Vagina (tissue), 2 donors: ENCODE results near the gene PTPRG. TPM values are rescaled to one million over a fixed set of nuclear protein-coding genes. Genes with fewer than 3 reads are reported as not detected.

ENCODE experiments used
- DNase-seq, 2 donors: peaks; one replicate each; pipeline ENCODE4 v3.0.0-alpha.2; 2017; ENCODE audit errors: extremely low spot score in 2 of 2
- H3K27ac ChIP-seq: fragments of 200-600 bp; sonication (generic); one replicate; pipeline ENCODE4 v1.5.1; 2019
- H3K27me3 ChIP-seq: fragments of 200-600 bp; sonication (generic); one replicate; pipeline ENCODE4 v1.5.1; 2019
- H3K36me3 ChIP-seq, 2 donors: fragments of 200-600 bp; sonication (generic); one replicate each; pipeline ENCODE4 v1.5.1; 2017 to 2019
- H3K4me1 ChIP-seq: fragments of 200-600 bp; sonication (generic); one replicate; pipeline ENCODE4 v1.5.1; 2019
- H3K4me3 ChIP-seq, 2 donors: fragments of 200-600 bp; sonication (generic); 1 replicate in 1 of 2; 2 replicates in 1 of 2; pipeline ENCODE4 v1.5.1; 2016 to 2019
- H3K9me3 ChIP-seq: fragments of 200-600 bp; sonication (generic); one replicate; pipeline ENCODE4 v1.5.1; 2019
- POLR2A ChIP-seq, 2 donors: fragments of 450-650 bp; IDR thresholded peaks; one replicate each; pipeline ENCODE4 v1.6.1; 2017; ENCODE audit warnings: antibody characterized with exemption in 2 of 2, mild to moderate bottlenecking in 2 of 2, moderate library complexity in 2 of 2
- POLR2AphosphoS5 ChIP-seq, 2 donors: sonication (generic); formaldehyde crosslinking; IDR thresholded peaks; one replicate each; pipeline ENCODE4 v1.9.0; 2017; ENCODE audit warnings: antibody characterized with exemption in 2 of 2, mild to moderate bottlenecking in 2 of 2, low read depth in 1 of 2; ENCODE audit not compliant: insufficient read depth in 1 of 2
- intact Hi-C: fragments of 100-400 bp; cut with DNase I; formaldehyde crosslinking; loops from one replicate; pipeline ENCODE4 v1.15.1; 2023
- total RNA-seq: library from RNA; depleted of rRNA; stranded (reverse); fragments of >200 nt; gene quantifications from one replicate; pipeline ENCODE4 v1.2.3, GENCODE V29; 2016
- TF ChIP-seq, protein P1 (sequence below), 3 experiments: fragments of 450-650 bp in 2 of 3; fragments of 200-600 bp in 1 of 3; sonication (generic) in 1 of 3; IDR thresholded peaks; one replicate each; pipeline ENCODE4 v1.5.1; 2017 to 2019; ENCODE audit warnings: antibody characterized with exemption in 3 of 3, mild to moderate bottlenecking in 2 of 3, moderate library complexity in 2 of 3

Gene PTPRG
- total RNA-seq, 1 donor from 2014 or later = 47.6 TPM

DNA sequence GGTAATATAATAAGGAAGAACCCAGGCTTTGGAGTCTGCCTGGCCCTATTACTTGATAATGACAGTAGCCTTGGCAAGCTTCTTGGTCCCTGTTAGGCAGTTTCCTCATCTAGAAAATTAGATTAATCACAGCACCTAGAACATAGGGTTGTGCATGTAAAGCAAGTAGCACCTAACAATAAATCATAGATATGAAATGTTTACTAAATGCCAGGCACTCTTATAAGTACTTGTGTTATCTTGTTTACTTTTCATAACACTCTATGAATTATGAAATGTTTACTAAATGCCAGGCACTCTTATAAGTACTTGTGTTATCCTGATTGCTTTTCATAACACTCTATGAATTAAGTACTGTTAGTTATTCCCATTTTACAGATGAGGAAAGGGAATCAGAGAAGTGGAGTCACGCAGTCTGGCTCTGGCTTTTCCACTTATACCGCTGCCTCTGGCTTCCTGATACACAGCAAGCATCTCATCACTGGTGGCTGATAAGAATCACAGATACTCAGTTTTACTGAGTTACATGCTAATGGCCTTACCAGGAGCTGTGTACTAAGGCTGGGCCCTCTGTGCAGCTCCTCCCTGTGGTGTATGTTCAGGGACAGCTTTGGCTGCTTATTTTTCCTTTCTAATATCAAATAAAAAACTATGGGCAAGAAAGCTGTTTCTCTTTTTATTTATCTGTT lies 688.6 kb downstream of the PTPRG start:
- H3K4me1 ChIP-seq = peaks cover 6% of the 10 kb centered on the region
- intact Hi-C loops = no loop called here

DNA sequence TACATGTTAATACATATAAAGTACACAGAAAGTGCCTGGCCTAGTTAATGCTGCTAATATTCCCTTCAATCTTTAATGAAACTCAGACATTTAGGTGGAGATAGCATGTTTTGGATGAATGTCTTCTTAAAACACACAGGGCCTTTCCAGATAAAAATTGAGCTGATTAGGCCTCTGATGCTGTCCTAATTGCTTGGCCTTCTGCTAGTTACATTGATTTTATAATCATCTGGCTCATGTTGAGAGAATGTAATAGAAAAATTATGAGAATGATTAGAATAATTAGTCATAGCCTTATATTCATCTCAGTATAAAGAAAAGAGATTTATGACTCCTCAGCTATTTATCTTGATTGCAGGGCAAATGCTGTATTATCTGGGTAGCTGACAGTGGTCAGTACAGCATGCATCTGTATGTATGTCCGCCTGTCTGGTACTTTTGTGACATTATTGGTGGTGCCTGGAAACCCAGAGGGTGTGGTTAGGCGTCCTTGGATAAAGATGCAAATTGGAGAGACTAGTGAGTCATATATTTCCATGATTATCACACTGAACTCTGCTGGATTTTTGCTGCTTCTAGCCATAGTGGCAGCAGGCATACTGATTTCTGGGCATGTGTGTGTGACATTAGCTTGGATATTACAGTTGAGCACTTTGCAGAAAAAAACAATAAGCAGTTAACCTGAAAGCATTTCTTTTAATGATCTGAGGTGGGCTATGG lies 691.2 kb downstream of the PTPRG start:
- Histone ChIP-seq H3K4me1 (peaks cover 6% of the 10 kb centered on the region), H3K9me3 (no peaks in the 10 kb centered on the region), H3K27ac (no peak overlapping the region), H3K27me3 (no peaks in the 10 kb centered on the region), H3K4me3 (no peak overlapping the region), H3K36me3 (no peaks in the 10 kb centered on the region)
- no peak for DNase-seq
- TF ChIP-seq POLR2AphosphoS5 (IDR thresholded peaks at IDR 0.05; ENCODE audit: insufficient read depth in 1 of 2, low read depth in 1 of 2) (no peak), POLR2A (IDR thresholded peaks at IDR 0.05) (no peak)
- TF ChIP-seq, protein P1, sequence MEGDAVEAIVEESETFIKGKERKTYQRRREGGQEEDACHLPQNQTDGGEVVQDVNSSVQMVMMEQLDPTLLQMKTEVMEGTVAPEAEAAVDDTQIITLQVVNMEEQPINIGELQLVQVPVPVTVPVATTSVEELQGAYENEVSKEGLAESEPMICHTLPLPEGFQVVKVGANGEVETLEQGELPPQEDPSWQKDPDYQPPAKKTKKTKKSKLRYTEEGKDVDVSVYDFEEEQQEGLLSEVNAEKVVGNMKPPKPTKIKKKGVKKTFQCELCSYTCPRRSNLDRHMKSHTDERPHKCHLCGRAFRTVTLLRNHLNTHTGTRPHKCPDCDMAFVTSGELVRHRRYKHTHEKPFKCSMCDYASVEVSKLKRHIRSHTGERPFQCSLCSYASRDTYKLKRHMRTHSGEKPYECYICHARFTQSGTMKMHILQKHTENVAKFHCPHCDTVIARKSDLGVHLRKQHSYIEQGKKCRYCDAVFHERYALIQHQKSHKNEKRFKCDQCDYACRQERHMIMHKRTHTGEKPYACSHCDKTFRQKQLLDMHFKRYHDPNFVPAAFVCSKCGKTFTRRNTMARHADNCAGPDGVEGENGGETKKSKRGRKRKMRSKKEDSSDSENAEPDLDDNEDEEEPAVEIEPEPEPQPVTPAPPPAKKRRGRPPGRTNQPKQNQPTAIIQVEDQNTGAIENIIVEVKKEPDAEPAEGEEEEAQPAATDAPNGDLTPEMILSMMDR (IDR thresholded peaks at IDR 0.05) = no peak
- intact Hi-C loops = no loop called here

More for the DNA sequence above, 688.6 kb downstream of the PTPRG start:
- Histone ChIP-seq H3K36me3 (no peaks in the 10 kb centered on the region), H3K27me3 (no peaks in the 10 kb centered on the region), H3K4me3 (no peak overlapping the region), H3K27ac (no peak overlapping the region), H3K9me3 (no peaks in the 10 kb centered on the region)
- no peak for TF ChIP-seq POLR2AphosphoS5 (IDR thresholded peaks at IDR 0.05; ENCODE audit: insufficient read depth in 1 of 2, low read depth in 1 of 2)
- no peak for TF ChIP-seq POLR2A (IDR thresholded peaks at IDR 0.05)
- TF ChIP-seq, protein P1 (IDR thresholded peaks at IDR 0.05) = no peak
- no peak for DNase-seq

DNA sequence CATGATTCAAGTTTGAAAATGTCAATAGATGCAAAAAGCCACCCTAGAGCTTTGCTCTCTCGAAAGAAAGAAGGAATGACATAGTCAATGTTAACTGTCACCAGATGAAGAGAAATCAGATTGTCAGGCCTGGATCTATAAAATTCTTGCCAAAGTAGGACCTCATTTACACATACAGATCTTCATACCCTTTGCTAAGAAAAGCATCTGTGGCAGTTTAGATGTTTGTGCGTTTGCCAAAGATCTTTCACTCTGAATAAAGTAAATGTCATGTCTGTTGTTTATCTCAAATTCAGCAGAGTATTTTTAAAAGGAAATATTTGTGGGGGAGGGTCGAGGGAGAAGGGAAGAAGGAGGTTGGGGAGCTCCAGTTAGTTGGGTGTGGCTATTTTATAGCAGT lies 692.6 kb downstream of the PTPRG start:
- no peak for TF ChIP-seq POLR2AphosphoS5 (IDR thresholded peaks at IDR 0.05; ENCODE audit: insufficient read depth in 1 of 2, low read depth in 1 of 2)
- TF ChIP-seq, protein P1 (IDR thresholded peaks at IDR 0.05) = no peak
- no peak for TF ChIP-seq POLR2A (IDR thresholded peaks at IDR 0.05)
- Histone ChIP-seq H3K4me3 (no peak overlapping the region), H3K36me3 (no peaks in the 10 kb centered on the region), H3K9me3 (no peaks in the 10 kb centered on the region), H3K27me3 (no peaks in the 10 kb centered on the region), H3K27ac (no peak overlapping the region), H3K4me1 (peaks cover 6% of the 10 kb centered on the region)
- no peak for DNase-seq
- intact Hi-C loops = no loop called here

DNA sequence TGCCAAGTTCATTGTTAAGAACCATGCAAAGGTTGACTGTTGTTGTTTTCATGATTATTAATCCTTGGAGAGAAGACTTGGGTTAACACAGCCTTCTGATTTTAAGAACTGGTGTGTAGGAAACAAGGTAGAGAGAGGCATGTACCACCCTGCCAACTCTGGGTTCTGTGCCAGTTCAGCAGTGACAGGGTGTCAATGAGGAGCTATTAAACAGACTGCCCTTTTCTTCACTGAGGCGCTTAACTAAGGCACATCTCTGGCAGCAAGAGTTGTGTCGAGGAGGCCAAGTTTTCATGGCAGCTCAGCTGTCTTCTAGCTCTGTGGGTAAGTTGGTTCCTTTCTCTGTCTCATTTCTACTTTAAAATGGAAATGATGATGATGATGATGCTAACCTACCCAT lies 694.4 kb downstream of the PTPRG start:
- no peaks in the 10 kb centered on the region for H3K36me3 ChIP-seq
- H3K9me3 ChIP-seq = no peaks in the 10 kb centered on the region
- H3K27ac ChIP-seq = no peak overlapping the region
- no peaks in the 10 kb centered on the region for H3K27me3 ChIP-seq
- TF ChIP-seq, protein P1 (IDR thresholded peaks at IDR 0.05) = no peak
- TF ChIP-seq POLR2A (IDR thresholded peaks at IDR 0.05) = no peak
- no peak for TF ChIP-seq POLR2AphosphoS5 (IDR thresholded peaks at IDR 0.05; ENCODE audit: insufficient read depth in 1 of 2, low read depth in 1 of 2)
- intact Hi-C loops = no loop called here
- no peak overlapping the region for H3K4me3 ChIP-seq
- peaks cover 6% of the 10 kb centered on the region for H3K4me1 ChIP-seq
- no peak for DNase-seq

DNA sequence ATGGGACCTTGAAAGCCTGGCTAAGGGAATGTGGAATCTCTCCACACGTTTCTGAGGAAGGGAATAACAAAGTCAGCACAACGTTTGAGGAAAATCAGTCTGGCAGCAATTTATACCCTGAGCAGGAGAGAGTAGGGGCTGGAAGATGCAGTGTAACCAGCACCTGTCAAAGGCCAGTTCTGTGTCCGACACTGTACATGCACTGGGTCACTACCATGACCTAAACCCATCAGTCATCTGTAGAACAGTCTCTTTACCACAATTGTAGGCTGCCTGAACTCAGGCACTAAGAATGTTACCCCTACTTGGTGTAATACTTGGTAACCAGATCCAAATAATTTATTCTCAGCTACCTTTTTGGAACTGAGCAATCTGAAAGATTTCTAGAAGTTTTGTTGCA lies 698.6 kb downstream of the PTPRG start:
- Histone ChIP-seq H3K36me3 (peaks cover 0 to 15% of the 10 kb centered on the region in 2 donors), H3K4me3 (no peak overlapping the region), H3K27me3 (no peaks in the 10 kb centered on the region), H3K4me1 (no peaks in the 10 kb centered on the region), H3K27ac (no peak overlapping the region), H3K9me3 (no peaks in the 10 kb centered on the region)
- intact Hi-C loops = no loop called here
- TF ChIP-seq, protein P1 (IDR thresholded peaks at IDR 0.05) = no peak
- no peak for TF ChIP-seq POLR2AphosphoS5 (IDR thresholded peaks at IDR 0.05; ENCODE audit: insufficient read depth in 1 of 2, low read depth in 1 of 2)
- DNase-seq = no peak
